Peyer's patch (tissue), 4 donors: ENCODE measurements around the gene ESRP2. TPM values are rescaled to one million over a fixed set of nuclear protein-coding genes. Genes with fewer than 3 reads are reported as not detected.

Experiments
- DNase-seq, 3 donors: peaks; one replicate each; pipeline ENCODE4 v3.0.0-alpha.2; 2017 to 2019
- H3K27ac ChIP-seq, 4 donors: fragments of 200-600 bp; sonication (generic); one replicate each; pipeline ENCODE4 v1.5.1; 2016 to 2019
- H3K27me3 ChIP-seq, 2 donors: fragments of 200-600 bp; sonication (generic); one replicate each; pipeline ENCODE4 v1.5.1; 2019
- H3K36me3 ChIP-seq, 3 donors: fragments of 200-600 bp; sonication (generic); one replicate each; pipeline ENCODE4 v1.5.1; 2016 to 2019
- H3K4me1 ChIP-seq, 4 donors: fragments of 200-600 bp; sonication (generic); one replicate each; pipeline ENCODE4 v1.5.1; 2016 to 2019
- H3K4me3 ChIP-seq, 4 donors: fragments of 200-600 bp; sonication (generic); 1 replicate in 3 of 4; 2 replicates in 1 of 4; pipeline ENCODE4 v1.5.1; 2016 to 2019; ENCODE audit warnings: mild to moderate bottlenecking in 1 of 4
- H3K9me3 ChIP-seq, 4 donors: fragments of 200-600 bp; sonication (generic); one replicate each; pipeline ENCODE4 v1.5.1; 2016 to 2019; ENCODE audit warnings: mild to moderate bottlenecking in 1 of 4
- POLR2A ChIP-seq, 2 donors: fragments of 450-650 bp; IDR thresholded peaks; one replicate each; pipeline ENCODE4 v1.5.1; 2017; ENCODE audit warnings: antibody characterized with exemption in 2 of 2, mild to moderate bottlenecking in 2 of 2, moderate library complexity in 2 of 2
- total RNA-seq, 4 donors: library from RNA; depleted of rRNA; stranded (reverse); fragments of >200 nt; gene quantifications; one replicate each; pipeline ENCODE4 v1.1.0, GENCODE V29; 2016
- TF ChIP-seq, protein P1 (sequence below), 6 experiments: fragments of 450-650 bp in 4 of 6; fragments of 200-600 bp in 2 of 6; sonication (generic) in 1 of 6; IDR thresholded peaks; one replicate each; pipeline ENCODE4 v1.5.1; 2017 to 2019; ENCODE audit warnings: antibody characterized with exemption in 6 of 6, mild to moderate bottlenecking in 3 of 6, moderate library complexity in 1 of 6

The ESRP2 gene
- total RNA-seq, 4 donors from 2014 or later: 15.7 to 67.4 (median 40.9) TPM

DNA sequence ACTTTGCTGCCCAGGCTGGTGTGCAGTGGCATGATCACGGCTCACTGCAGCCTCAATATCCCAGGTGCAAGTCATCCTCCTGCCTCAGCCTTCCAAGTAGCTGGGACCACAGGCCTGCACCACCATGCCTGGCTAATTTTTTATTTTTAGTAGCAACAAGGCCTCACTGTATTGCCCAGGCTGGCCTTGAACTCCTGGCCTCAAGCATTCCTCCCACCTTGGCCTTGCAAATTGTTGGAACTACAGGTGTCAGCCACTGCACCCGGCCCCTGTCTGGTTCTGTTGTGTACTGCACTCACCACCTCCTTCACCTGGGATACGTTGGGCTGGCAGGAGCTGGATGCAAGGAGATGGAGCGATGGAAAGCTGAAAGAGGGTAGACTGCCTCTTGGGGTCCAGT lies 17.8 kb upstream of the ESRP2 start:
- TF ChIP-seq, protein P1, sequence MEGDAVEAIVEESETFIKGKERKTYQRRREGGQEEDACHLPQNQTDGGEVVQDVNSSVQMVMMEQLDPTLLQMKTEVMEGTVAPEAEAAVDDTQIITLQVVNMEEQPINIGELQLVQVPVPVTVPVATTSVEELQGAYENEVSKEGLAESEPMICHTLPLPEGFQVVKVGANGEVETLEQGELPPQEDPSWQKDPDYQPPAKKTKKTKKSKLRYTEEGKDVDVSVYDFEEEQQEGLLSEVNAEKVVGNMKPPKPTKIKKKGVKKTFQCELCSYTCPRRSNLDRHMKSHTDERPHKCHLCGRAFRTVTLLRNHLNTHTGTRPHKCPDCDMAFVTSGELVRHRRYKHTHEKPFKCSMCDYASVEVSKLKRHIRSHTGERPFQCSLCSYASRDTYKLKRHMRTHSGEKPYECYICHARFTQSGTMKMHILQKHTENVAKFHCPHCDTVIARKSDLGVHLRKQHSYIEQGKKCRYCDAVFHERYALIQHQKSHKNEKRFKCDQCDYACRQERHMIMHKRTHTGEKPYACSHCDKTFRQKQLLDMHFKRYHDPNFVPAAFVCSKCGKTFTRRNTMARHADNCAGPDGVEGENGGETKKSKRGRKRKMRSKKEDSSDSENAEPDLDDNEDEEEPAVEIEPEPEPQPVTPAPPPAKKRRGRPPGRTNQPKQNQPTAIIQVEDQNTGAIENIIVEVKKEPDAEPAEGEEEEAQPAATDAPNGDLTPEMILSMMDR (IDR thresholded peaks at IDR 0.05): no peak
- no peak for TF ChIP-seq POLR2A (IDR thresholded peaks at IDR 0.05)
- no peaks in the 10 kb centered on the region for H3K27me3 ChIP-seq
- peaks cover 0 to 15% (median 9%) of the 10 kb centered on the region in 4 donors for H3K4me1 ChIP-seq
- no peak overlapping the region for H3K27ac ChIP-seq
- no peaks in the 10 kb centered on the region for H3K9me3 ChIP-seq
- H3K36me3 ChIP-seq: peaks cover 0 to 38% (median 0%) of the 10 kb centered on the region in 3 donors
- H3K4me3 ChIP-seq: no peak overlapping the region
- no peak for DNase-seq

DNA sequence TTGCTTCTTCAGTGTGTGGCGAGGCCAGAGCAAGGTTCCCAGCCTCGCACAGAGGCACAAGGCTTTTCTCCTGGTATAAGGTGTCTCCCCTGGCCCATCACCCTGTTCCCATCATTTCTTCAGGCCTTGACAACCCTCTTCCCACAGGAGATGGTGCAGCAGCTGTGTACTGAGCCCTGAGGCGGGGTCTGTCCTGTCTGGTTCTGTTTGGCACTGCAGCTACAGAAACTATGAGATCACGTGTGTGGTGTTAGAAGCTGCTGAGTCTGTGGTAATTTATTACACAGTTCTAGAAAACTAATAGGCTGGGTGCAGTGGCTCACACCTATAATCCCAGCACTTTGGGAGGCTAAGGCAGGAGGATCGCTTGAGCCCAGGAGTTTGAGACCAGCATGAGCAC lies 16.5 kb upstream of the ESRP2 start:
- Histone ChIP-seq H3K36me3 (peaks cover 0 to 38% (median 0%) of the 10 kb centered on the region in 3 donors), H3K27ac (peak overlapping the region in 1 of 4 donors; percentile 42), H3K9me3 (no peaks in the 10 kb centered on the region), H3K4me3 (no peak overlapping the region), H3K27me3 (no peaks in the 10 kb centered on the region), H3K4me1 (peaks cover 0 to 8% (median 3%) of the 10 kb centered on the region in 4 donors)
- TF ChIP-seq POLR2A (IDR thresholded peaks at IDR 0.05): no peak
- TF ChIP-seq, protein P1 (IDR thresholded peaks at IDR 0.05): no peak
- DNase-seq: no peak

DNA sequence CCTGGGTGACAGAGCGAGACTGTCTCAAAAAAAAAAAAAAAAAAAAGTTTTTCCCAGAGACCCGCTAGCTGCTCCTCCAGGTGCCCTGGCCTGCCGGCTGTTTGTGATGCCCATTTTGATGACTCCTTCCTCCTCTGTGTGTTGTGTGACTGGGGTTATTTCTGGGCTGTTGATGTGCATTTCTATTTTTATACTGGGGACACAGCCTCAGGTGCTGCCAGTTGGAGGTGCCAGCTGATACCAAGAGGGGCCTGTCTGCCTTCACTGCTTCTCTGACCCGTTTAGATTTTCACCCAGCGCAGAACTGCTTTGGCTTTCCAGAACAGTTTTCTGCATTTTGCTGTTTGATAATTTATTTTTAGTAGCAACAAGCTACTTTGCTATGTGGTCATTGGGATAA lies 15.9 kb upstream of the ESRP2 start:
- Histone ChIP-seq H3K4me1 (peaks cover 0 to 10% (median under 1%) of the 10 kb centered on the region in 4 donors), H3K27ac (peak overlapping the region in 1 of 4 donors; percentile 42), H3K9me3 (no peaks in the 10 kb centered on the region), H3K36me3 (peaks cover 0 to 38% (median 0%) of the 10 kb centered on the region in 3 donors), H3K4me3 (no peak overlapping the region), H3K27me3 (no peaks in the 10 kb centered on the region)
- no peak for TF ChIP-seq POLR2A (IDR thresholded peaks at IDR 0.05)
- DNase-seq: no peak

DNA sequence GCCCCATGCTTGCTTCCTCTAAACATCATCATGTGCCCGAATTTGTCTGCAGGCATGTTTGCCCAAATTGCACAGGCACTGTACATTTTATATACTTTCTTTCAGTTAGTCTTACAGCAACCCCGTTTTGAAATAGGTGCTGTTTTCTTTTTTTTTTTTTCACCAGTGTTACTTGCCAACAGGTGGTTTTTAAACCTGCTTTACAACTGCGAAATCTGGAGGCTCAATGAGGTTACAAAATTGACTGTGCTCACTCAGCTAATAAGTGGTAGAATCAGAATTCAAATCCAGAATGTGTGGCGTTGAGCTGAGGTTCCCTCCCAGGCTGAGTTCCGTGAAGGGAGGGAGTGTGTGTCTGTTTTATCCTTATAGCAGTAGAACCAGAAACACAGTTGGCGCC lies 15.0 kb upstream of the ESRP2 start:
- Histone ChIP-seq H3K4me3 (no peak overlapping the region), H3K27me3 (no peaks in the 10 kb centered on the region), H3K36me3 (peaks cover 0 to 38% (median 0%) of the 10 kb centered on the region in 3 donors), H3K27ac (no peak overlapping the region), H3K9me3 (no peaks in the 10 kb centered on the region), H3K4me1 (peaks cover 0 to 19% (median 1%) of the 10 kb centered on the region in 4 donors)
- no peak for TF ChIP-seq POLR2A (IDR thresholded peaks at IDR 0.05)
- TF ChIP-seq, protein P1 (IDR thresholded peaks at IDR 0.05): no peak
- no peak for DNase-seq

DNA sequence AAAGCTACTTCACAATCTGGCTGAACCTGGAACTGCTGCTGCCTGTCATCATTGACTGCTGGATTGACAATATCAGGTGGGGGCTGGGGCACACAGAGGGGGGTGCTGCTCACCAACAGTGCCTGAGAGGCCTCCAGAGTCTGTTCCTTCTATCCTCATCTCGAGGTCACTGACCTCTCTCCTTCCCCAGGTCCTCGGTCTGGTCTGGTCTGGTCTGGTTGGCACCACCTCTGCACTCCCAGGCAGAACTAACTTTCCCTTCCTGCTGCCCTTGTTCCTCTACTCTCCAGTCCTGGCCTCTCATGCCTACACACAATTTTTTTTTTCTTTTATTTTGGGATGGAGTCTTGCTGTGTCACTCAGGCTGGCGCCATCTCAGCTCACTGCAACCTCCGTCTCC lies 13.4 kb upstream of the ESRP2 start:
- H3K27me3 ChIP-seq: no peaks in the 10 kb centered on the region
- DNase-seq: no peak
- TF ChIP-seq, protein P1 (IDR thresholded peaks at IDR 0.05): no peak
- no peak for TF ChIP-seq POLR2A (IDR thresholded peaks at IDR 0.05)
- no peak overlapping the region for H3K27ac ChIP-seq
- no peaks in the 10 kb centered on the region for H3K9me3 ChIP-seq
- H3K4me3 ChIP-seq: no peak overlapping the region
- H3K36me3 ChIP-seq: peaks cover 0 to 22% (median 0%) of the 10 kb centered on the region in 3 donors
- H3K4me1 ChIP-seq: peaks cover 0 to 27% (median 3%) of the 10 kb centered on the region in 4 donors

DNA sequence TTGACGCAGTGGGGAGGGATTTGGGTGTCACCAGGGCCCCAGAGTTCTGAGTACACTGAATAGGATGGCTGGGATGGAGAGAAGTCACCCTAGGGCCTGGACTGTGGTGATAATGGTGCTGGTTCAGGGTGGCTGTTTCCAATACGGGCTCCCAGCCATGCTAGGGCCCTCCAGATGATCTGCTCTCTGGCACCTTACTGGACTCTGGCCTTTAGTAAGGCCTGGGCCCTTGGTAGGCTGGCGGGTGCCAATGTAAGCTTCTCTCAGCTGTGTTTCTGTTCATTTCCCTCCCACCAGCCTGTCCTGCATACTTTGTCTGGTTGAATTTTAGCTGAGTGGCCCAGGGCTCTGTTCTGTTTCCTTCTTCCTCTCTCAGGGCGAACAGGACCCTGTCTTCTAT lies 12.0 kb upstream of the ESRP2 start:
- no peaks in the 10 kb centered on the region for H3K27me3 ChIP-seq
- H3K27ac ChIP-seq: peak overlapping the region in 1 of 4 donors; percentile 7
- peaks cover 0 to 32% (median 4%) of the 10 kb centered on the region in 4 donors for H3K4me1 ChIP-seq
- H3K36me3 ChIP-seq: peaks cover 0 to 22% (median 0%) of the 10 kb centered on the region in 3 donors
- TF ChIP-seq, protein P1 (IDR thresholded peaks at IDR 0.05): no peak
- no peak for TF ChIP-seq POLR2A (IDR thresholded peaks at IDR 0.05)
- no peaks in the 10 kb centered on the region for H3K9me3 ChIP-seq
- DNase-seq: no peak
- H3K4me3 ChIP-seq: no peak overlapping the region
